GM19455 (cell line): ENCODE results near the gene SLC50A1.
A peak's percentile ranks its signal among the peaks of the same experiment; 100 is the strongest.

Experiments used
- ATAC-seq: cut with Tn5 transposase; IDR thresholded peaks from one replicate; pipeline ENCODE4 v1.9.1; 2021; ENCODE audit not compliant: unreplicated experiment

The SLC50A1 gene, protein sequence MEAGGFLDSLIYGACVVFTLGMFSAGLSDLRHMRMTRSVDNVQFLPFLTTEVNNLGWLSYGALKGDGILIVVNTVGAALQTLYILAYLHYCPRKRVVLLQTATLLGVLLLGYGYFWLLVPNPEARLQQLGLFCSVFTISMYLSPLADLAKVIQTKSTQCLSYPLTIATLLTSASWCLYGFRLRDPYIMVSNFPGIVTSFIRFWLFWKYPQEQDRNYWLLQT

DNA sequence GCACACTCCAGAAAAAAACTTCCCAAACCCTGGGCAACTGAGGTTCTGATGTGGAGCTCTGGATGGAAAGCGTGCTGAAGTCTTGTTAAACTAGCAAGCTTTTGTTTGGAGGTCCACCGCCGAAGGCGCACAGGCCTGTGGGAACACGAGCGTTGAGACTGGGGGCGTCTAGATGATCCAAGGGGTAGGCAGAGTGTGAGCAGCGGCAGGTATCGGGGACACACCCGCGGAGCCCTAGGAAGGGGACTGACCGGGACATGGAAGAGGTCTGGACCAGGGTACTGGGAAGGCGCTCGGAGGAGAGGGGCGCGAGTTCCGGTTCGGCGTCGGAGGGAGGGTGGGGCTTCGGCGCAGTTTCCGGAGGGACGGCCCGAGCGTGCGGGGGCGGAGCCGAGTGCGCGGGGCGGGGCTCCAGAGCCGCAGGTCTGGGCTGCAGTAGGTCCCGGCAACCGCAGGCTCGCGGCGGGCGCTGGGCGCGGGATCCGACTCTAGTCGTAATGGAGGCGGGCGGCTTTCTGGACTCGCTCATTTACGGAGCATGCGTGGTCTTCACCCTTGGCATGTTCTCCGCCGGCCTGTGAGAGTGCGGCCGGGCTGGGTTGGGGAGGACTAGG is at the start of gene SLC50A1:
SLC50A1 (plus strand) TSS at position 438 of the 614 bp plus-strand sequence; CDS start at position 498, 60 bp downstream.
- peak; percentile 65 for ATAC-seq

DNA sequence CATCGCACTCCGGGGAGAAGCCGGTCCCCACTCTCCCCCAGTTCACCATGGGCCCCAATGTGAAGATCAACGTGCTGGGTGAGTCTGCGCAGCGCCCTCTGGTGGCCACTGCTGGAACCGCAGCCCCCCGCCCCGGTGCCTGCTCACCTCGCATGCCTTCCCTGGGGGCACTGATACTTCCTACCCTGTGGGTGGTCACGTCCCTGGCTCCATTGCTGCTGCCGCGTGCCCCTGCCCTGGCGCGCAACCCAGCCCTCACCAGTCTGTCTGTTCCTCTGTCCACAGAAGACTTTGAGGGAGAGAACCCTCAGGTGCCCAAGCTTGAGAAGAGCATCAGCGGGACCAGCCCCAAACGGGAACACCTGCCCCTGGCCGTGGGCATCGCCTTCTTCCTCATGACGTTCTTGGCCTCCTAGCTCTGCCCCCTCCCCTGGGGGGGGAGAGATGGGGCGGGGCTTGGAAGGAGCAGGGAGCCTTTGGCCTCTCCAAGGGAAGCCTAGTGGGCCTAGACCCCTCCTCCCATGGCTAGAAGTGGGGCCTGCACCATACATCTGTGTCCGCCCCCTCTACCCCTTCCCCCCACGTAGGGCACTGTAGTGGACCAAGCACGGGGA is 49.4 kb upstream of the SLC50A1 start:
- ATAC-seq: no peak

DNA sequence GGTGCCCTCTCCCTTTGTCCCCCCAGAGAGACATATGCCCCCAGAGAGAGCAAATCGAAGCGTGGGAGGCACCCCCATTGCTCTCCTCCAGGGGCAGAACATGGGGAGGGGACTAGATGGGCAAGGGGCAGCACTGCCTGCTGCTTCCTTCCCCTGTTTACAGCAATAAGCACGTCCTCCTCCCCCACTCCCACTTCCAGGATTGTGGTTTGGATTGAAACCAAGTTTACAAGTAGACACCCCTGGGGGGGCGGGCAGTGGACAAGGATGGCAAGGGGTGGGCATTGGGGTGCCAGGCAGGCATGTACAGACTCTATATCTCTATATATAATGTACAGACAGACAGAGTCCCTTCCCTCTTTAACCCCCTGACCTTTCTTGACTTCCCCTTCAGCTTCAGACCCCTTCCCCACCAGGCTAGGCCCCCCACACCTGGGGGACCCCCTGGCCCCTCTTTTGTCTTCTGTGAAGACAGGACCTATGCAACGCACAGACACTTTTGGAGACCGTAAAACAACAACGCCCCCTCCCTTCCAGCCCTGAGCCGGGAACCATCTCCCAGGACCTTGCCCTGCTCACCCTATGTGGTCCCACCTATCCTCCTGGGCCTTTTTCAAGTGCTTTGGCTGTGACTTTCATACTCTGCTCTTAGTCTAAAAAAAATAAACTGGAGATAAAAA is 48.7 kb upstream of the SLC50A1 start:
- no peak for ATAC-seq

DNA sequence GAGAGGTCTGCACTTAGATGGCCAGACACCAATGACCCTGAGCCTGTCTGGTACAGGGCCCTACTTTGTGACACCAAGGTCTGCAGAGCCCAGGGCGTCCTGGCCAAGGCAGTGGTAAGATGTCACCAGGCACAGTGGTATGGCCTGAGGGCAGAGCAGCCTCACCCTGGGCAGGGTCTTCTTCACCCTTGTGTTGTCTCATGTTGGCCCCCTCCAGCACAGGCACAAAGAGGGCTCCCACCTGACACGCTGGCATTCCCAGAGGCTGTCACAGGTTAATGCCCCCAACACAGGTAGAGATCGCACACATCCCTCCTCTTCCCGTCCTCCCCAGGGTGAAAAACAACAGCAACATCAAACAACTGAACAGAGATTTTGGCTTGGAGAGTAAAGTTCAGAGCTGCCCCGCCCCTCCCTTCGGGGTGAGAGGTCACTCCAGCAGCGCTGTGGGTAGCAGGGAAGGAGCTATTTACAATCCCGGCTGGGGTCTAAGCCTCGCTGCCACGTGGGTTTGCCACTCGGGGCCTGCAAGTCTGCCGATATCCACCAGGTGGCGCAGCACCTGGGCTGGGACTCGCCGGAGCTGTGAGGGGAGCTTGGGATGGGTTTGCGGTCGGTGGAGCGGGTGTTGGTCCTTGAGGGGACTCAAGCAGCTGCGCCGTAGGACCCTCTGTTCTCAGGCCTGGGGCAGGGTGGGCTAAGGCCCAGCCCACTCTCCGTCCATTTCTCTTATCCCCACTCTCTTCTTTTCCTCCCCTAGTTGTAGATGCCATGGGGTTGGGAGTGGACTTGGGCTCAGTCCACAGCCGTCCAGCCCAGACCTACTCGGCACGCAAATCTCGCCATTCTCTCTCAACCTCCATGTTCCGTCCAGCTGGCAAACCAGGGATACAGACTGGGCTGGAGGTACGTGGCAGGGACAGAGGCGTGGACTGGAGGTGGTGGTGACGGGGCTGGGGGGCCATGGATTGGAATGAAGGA is 44.3 kb upstream of the SLC50A1 start:
- no peak for ATAC-seq

DNA sequence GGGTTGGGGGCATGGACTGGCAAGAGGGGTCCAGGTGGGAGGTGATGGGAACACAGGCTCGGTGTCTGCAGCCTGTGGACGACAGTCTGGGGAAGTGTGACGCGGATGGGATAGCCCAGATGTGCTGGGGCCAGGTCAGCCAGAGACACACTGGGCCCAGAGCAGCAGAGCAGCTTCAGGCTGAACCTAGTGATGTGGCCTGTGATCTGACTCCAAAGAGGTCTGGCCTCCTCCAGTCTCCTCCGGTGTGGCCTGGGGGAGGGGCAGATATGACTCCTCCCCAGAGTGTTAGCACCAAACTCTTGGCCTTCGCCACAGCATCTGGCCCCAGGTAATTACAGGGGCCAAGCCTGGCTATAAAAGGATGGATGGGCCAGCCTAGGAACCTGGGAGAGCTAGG is 43.5 kb upstream of the SLC50A1 start:
- no peak for ATAC-seq

DNA sequence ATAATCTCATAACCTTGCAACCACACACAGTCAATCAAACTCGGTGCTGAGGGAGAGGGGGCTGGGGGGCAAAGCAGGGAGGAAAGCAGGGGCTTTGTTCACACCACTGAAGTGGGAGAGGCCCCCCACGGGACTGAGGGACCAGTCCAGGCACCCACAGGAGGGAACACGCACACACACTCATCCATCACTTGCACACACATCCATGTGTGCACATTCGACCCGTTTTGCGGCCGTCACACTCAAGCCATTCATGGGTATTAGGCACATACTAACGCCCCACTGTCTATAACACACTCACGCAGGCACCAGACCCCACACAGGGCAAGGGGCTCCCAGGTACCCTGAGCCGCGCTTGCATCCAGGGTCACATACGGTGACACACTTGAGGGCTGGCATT is 43.0 kb upstream of the SLC50A1 start:
- no peak for ATAC-seq

DNA sequence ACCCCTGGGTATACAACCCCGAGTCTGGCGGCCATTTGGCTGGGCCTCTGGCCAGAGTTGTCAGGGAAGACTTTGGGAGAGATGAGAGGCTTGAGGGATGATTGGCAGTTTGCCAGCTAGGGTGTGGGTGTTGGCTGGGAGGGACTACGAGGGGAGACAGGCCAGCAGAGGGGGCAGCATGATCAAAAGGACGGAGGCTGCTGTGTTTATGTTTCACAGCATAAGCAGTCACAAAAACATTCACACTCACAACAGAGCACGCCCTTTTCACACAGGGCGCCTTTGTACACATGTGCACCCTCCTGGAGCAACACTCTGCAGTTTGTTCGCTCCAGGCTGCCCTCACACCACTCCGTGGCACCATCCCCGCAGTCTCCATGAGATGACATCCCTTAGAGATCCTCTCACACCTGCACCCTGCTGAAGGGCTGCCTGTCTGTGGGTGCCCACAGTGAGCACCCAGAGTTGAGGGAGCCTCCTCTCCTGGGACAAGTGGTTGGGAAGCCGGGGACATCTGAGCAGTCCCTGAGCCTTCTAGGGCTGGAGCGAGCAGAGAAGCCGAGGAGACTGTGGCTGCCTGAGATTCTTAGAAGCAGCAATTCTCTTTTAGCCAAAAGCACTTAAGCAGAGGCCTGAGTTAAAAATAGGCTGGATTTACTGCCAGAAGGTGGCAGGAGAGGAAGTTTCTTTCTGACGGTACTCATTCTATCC is 41.6 kb upstream of the SLC50A1 start:
- no peak for ATAC-seq

DNA sequence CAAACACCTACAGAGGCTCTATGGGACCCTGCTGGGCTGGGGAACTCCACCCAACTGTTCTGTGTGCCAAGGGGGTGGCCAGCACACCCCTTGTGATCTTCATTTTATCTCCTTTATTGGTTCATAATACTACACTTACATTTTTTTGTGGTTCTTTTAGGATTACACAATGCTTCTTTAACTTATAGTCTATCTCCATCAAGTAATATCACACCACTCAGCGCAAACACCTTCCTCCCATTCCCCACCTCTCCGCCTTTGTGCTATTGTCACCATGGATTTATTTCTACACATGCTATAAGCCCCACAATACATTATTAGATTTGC is 41.1 kb upstream of the SLC50A1 start:
- no peak for ATAC-seq

DNA sequence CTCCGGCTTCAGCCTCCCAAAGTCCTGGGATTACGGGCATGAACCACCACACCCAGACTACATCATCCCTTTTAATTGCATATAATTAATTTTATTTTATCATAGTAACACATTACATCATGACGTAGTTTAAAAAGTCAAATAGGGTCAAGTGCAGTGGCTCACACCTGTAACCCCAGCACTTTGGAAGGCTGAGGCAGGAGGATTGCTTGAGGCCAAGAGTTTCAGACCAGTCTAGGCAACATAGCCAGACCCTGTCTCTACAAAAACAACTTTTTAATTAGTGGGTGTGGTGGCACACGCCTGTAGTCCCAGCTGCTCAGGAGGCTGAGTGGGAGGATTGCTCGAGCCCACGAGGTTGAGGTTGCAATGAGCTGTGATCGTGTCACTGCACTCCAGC is 36.3 kb upstream of the SLC50A1 start:
- ATAC-seq: no peak

DNA sequence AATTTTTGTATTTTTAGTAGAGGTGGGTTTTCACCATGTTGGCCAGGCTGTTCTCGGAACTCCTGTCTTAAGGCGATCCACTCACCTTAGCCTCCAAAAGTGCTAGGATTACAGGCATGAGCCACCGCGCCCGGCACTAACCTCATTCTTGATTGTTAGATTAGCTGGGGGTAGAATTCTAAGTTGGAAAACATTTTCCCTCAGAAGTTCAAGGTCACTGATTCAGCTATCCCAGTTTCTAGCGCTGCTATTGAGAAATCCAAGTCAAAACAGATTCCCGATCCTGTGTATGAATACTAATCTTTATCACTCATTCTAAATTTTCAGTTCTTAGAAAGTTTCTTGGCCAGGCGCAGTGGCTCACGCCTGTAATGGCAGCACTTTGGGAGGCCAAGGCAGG is 32.3 kb upstream of the SLC50A1 start:
- no peak for ATAC-seq

DNA sequence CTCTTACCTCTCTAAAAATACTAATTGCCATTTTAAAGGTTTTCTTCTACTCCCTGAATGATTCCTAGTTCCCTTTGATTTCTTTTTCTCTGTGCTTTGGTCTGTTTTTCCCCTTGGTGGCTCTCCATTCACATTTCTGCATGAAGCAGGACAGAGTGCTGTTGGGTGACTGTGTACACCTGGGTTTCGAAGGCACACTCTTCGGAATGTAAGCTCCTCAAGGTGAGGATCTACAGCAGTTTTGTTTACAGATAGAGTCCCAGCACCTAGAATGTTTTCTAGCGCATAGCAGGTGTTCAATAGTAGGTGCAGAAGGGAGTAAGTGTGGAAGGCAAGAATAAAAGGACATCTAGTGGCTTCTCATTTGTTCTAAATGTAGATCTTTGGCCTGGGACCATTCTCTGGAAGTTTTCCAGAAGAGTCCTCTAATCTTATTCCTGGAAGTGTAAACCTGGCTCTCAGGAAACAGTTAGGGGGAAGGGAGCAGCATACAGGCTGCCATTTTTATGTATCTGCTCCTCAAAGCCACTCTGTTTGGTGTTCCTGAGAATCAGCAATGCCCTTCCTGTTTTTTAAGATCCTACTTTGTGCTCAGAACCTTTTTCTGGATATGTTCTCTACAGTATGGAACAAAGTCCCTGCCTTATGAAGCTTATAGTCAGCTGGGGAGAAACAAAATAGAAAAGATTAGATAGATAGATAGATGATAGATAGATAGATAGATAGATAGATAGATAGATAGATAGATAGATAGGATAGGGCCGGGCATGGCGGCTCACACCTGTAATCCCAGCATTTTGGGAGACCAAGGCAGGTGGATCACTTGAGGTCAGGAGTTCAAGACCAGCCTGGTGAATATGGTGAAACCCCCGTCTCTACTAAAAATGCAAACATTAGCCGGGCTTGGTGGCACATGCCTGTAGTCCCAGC is 30.8 kb upstream of the SLC50A1 start:
- ATAC-seq: no peak

DNA sequence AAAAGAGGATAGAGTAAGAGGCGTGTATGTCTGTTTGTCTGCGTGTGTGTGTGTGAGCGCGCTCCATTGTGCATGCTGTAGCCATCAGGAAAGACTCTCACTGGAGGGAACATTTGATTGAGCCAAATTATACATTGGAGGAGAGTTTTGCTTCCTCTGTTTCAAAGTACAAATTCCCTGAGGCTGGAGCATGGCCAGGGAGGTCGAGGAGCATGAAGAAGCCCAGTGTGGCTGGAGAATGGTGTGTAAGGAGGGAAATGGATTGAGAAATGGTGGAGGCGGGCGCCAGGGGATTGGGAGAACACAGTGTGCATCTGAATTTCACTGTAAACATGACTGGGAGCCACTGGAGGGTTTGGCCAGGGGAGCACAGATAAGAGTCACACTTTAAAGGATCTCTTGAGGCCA is 30.0 kb upstream of the SLC50A1 start:
- ATAC-seq: no peak

DNA sequence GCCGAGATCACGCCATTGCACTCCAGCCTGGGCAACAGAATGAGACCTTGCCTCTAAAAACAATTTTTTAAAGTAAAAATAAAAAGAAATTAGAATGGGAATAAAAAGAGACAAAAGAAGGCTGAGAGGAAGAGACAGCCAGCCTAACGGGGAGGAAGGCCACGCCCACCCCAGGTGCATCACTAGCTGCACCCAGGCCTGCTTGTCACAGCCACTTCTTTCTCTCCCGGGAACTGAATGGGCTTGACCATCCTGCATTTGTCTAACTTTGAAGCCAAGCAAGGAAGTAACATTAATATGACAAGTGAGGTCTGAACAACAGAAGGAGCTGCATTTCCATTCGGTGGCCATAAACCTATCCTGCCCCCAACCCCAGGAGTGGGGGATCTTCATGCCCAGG is 28.8 kb upstream of the SLC50A1 start:
- ATAC-seq: no peak

DNA sequence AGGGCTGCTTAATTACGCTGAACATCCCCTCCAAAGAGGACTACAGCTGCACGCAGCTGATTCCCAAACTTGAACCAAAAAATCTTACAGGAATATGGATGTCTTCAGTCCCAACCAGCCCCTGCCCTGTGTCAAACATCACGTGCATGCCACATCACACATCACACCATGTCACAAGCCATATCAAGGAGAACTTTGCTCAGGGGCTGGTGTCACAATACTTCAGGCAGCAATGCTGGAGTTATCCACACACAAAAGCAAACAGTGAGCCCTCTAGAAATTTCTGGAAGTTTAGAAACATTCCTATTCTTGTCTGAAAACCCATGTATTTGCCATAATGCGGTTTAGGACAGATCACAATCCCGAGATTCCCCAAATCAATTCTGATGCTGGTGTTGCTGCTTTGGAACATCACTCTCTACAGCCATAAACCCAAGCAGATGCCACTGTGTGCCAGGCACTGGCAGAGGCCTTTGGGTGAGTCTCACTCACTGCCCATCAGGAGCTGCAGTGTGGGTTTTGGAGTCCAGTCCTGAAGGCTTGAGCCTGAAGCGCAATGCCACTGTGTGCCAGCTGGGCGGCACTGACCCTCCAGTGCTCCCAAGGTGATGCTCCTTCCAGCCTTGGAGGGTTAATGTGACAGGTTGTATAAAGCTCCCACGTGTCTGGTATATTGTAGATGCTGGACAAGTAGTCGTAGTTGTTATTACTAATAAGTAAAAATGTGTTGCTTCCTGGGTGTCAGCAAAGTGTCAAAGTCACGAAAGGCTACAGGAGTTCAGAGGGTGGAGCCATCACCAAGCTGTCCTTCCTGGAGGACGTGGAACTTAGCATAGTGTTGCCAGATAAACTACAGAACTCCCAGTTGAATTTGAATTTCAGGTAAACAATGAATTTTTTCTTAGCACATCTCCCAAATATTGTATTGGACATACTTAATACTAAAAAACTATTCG is 28.1 kb upstream of the SLC50A1 start:
- no peak for ATAC-seq

DNA sequence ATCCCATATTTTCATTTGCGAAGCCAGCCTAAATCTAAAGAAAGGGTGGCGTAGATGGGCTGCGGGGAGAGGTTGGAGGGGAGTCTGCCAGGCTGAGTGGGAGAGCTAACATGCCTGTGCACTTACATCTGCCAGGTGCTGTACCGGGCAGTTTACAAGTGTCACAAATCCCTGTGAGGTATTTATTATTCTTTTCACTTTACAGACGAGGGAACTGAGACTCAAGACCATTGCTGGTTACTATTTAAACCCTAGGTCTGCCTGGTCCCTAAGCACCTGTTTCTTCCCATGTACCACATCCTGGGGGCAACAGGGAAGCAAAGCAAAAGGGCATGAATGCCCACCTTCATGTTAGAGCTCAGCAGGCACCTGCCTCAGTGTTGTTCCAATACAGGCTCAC is 27.4 kb upstream of the SLC50A1 start:
- no peak for ATAC-seq

DNA sequence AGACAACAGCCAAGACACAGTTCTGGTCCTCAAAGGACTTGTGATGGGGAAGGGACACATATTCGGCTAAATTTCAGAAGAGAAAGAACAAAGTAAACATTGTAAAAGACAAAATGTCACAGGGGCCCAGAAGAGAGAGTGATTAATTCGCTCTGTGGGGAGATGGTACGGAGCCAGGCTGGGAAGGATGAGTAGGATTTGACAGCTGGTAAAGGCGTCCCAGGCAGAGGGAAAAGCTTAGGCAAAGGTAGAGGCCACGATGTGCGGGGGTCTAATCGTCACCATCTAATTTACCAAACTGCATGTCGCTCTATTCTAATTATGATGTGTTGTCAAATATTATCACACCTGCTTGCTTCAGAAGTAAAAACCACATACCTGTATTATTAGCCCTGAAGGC is 25.3 kb upstream of the SLC50A1 start:
- ATAC-seq: no peak

DNA sequence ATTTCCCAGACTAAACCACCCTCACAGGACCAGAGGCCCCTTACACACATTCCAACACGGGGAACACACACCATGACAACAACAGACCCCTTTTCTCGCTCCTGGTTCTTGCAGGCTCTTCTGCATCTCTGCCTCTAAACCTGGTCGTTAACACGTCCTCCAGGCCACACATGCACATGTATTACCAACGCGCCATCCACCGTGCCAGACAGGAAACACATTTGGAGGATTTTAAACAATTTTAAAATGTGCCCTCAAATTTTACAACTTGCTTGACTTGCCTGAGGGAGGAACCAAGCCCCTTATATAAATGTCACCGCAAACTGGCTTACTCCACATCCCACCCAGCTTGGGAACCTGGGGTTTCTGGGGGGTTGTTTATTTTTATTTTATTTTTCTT is 24.8 kb upstream of the SLC50A1 start:
- no peak for ATAC-seq

DNA sequence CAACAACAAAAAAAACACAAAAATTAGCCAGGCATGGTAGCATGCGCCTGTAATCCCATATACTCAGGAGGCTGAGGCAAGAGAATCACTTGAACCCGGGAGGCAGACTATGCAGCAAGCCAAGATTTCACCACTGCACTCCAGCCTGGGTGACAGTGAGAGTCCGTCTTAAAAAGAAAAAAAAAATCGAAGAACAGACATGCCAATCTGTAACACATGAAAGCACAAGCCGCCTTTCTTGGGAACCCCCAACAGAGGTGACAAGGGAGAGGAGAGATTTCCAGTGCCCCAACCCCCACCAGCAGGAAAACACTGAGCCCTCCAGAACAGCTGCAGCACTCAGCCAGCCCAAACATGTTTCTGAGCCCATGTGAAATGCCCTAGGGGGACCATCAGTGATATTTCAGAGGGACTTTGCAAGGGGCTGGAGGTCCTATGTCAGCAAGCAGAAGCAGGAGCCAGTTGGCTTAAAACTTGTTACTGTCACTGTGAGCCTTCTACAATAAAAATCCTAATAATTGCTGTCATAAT is 22.1 kb upstream of the SLC50A1 start:
- no peak for ATAC-seq
